ENCODE data around the gene ALDH3A2. TPM values are rescaled to one million over a fixed set of nuclear protein-coding genes. Genes with fewer than 3 reads are reported as not detected.

The ALDH3A2 gene
- total and polyA plus RNA-seq, 4 donors = 63.3 to 165 (median 80.4) TPM

GRCh38 chr17:19720210-19720475 is 71.6 kb downstream of the ALDH3A2 start (continued):
- TF ChIP-seq ATF3 (IDR thresholded peaks at IDR 0.05) (no peak), JUND (IDR thresholded peaks at IDR 0.05) (no peak), MAX (IDR thresholded peaks at IDR 0.05) (no peak), FOXA2 (IDR thresholded peaks at IDR 0.05) (no peak)

- peak; percentile 64 for DNase-seq (ENCODE audit: low spot score)
- H3K9ac ChIP-seq (ENCODE audit: low read depth in 1 of 2, low read length in 2 of 2) = no peak overlapping the region
- WGBS = 48% methylated on average over 9 of the region's 9 CpGs
Observed at GRCh38 chr17:19720631-19721426, 72.3 kb downstream of the ALDH3A2 start.

More at GRCh38 chr17:19720631-19721426, 72.3 kb downstream of the ALDH3A2 start:
- H3K4me1 ChIP-seq (ENCODE audit: control insufficient read depth in 4 of 4, insufficient read depth in 4 of 4, low read length in 3 of 4) = peaks cover 0 to 8% (median 4%) of the 10 kb centered on the region in 4 donors
- H3K36me3 ChIP-seq (ENCODE audit: control insufficient read depth in 4 of 4, insufficient read depth in 3 of 4, low read depth in 1 of 4, low read length in 3 of 4) = no peaks in the 10 kb centered on the region
- no peak overlapping the region for H3K27ac ChIP-seq (ENCODE audit: low read depth in 1 of 2, low read length in 2 of 2)
- TF ChIP-seq ZBTB33 (IDR thresholded peaks at IDR 0.05) = no peak
- TF ChIP-seq SP1 (IDR thresholded peaks at IDR 0.05) = peak; percentile 57
- no peak for TF ChIP-seq GABPA (IDR thresholded peaks at IDR 0.05 in 1 of 2, conservative IDR thresholded peaks at IDR 0.05 in 1 of 2)
- no peak for TF ChIP-seq EGR1 (IDR thresholded peaks at IDR 0.05; ENCODE audit: low read depth in 2 of 2)
- TF ChIP-seq ATF3 (IDR thresholded peaks at IDR 0.05) = no peak
- TF ChIP-seq HNF4G (IDR thresholded peaks at IDR 0.05) = peak; percentile 45
- TF ChIP-seq RXRA (IDR thresholded peaks at IDR 0.05) = peak; percentile 82 to 92
- TF ChIP-seq NR2F2 (IDR thresholded peaks at IDR 0.05) = no peak
- TF ChIP-seq YY1 (IDR thresholded peaks at IDR 0.05) = no peak
- peak in 1 of 2 donors; percentile 20 for TF ChIP-seq RAD21 (IDR thresholded peaks at IDR 0.05)
- TF ChIP-seq CTCF (IDR thresholded peaks at IDR 0.05; ENCODE audit: low read depth, low read length, missing input control) = no peak
- TF ChIP-seq TAF1 (conservative IDR thresholded peaks at IDR 0.05) = no peak
- TF ChIP-seq FOXA2 (IDR thresholded peaks at IDR 0.05) = no peak
- TF ChIP-seq MAX (IDR thresholded peaks at IDR 0.05) = no peak
- peak in 1 of 2 donors; percentile 56 for TF ChIP-seq JUND (IDR thresholded peaks at IDR 0.05)
- TF ChIP-seq FOXA1 (IDR thresholded peaks at IDR 0.05) = peak; percentile 12
- peak; percentile 18 for TF ChIP-seq REST (IDR thresholded peaks at IDR 0.05)
- TF ChIP-seq HNF4A (conservative IDR thresholded peaks at IDR 0.05) = peak; percentile 83 to 91
- H3K4me3 ChIP-seq (ENCODE audit: low read depth in 1 of 3, low read length in 3 of 3) = no peak overlapping the region
- H3K27me3 ChIP-seq (ENCODE audit: control insufficient read depth in 4 of 4, insufficient read depth in 4 of 4, low read length in 3 of 4) = no peaks in the 10 kb centered on the region
- no peaks in the 10 kb centered on the region for H3K9me3 ChIP-seq (ENCODE audit: control insufficient read depth in 4 of 4, low read length in 3 of 4)

Measured in liver (tissue), 9 donors.